ENCODE measurements around the gene EI24. TPM values are rescaled to one million over a fixed set of nuclear protein-coding genes. Genes with fewer than 3 reads are reported as not detected.

EI24 gene
- total and polyA plus RNA-seq, 9 of the 15 experiments (the other 6 are each of a cell fraction or from before 2014, with no cell fraction given), result 50.4 to 260 (median 168) TPM

GRCh38 chr11:125592305-125593113 is 23.2 kb downstream of the EI24 start, which contains the start of gene STT3A (continued):
- TF ChIP-seq ELK1 (CRISPR knock-in tag; IDR thresholded peaks at IDR 0.05), result no peak
- peak; percentile 81 for TF ChIP-seq RB1 (IDR thresholded peaks at IDR 0.05; ENCODE audit: low read depth)
- no peak for TF ChIP-seq SNAPC5 (CRISPR knock-in tag; IDR thresholded peaks at IDR 0.05)
- TF ChIP-seq ZNF124 (CRISPR knock-in tag; IDR thresholded peaks at IDR 0.05), result no peak
- peak; percentile 83; the same call in 1 of the 2 replicates for TF ChIP-seq FOXK1 (CRISPR knock-in tag; IDR thresholded peaks at IDR 0.05; ENCODE audit: borderline replicate concordance)
- TF ChIP-seq PKNOX1 (IDR thresholded peaks at IDR 0.05), result peak; percentile 100
- TF ChIP-seq ZSCAN29 (IDR thresholded peaks at IDR 0.05), result no peak
- TF ChIP-seq MXI1 (IDR thresholded peaks at IDR 0.05; ENCODE audit: low read depth, low read length), result peak; percentile 37; the same call in 1 of the 2 replicates
- peak; percentile 62; the same call in 1 of the 2 replicates for TF ChIP-seq HBP1 (CRISPR knock-in tag; IDR thresholded peaks at IDR 0.05)
- TF ChIP-seq E4F1 (CRISPR knock-in tag; IDR thresholded peaks at IDR 0.05; ENCODE audit: borderline replicate concordance), result no peak
- TF ChIP-seq ZNF239 (CRISPR knock-in tag; IDR thresholded peaks at IDR 0.05), result no peak
- TF ChIP-seq ZNF717 (CRISPR knock-in tag; IDR thresholded peaks at IDR 0.05), result no peak
- TF ChIP-seq ZEB2 (IDR thresholded peaks at IDR 0.05), result no peak
- no peak for TF ChIP-seq PHB2 (IDR thresholded peaks at IDR 0.05; ENCODE audit: low read depth)
- TF ChIP-seq ZNF586 (CRISPR knock-in tag; conservative IDR thresholded peaks at IDR 0.05), result no peak
- no peak; the same call in 1 of the 2 replicates for TF ChIP-seq DPF2 (IDR thresholded peaks at IDR 0.05)
- TF ChIP-seq CAMTA2 (CRISPR knock-in tag; conservative IDR thresholded peaks at IDR 0.05), result no peak
- TF ChIP-seq POLR2AphosphoS2 (IDR thresholded peaks at IDR 0.05; ENCODE audit: low read length), result no peak; the same call in 1 of the 2 replicates
- peak; percentile 98 for TF ChIP-seq HNRNPLL (IDR thresholded peaks at IDR 0.05; ENCODE audit: low read depth, low read length, poor library complexity, severe bottlenecking)
- TF ChIP-seq ZBTB9 (CRISPR knock-in tag; IDR thresholded peaks at IDR 0.05), result no peak
- TF ChIP-seq EP300 (IDR thresholded peaks at IDR 0.05; ENCODE audit: low read length), result peak; percentile 49; the same call in 1 of the 2 replicates
- no peak for TF ChIP-seq SMC3 (conservative IDR thresholded peaks at IDR 0.05; ENCODE audit: insufficient read depth, low read depth, low read length)
